Measurements from ENCODE around the gene TPM4. TPM values are rescaled to one million over a fixed set of nuclear protein-coding genes. Genes with fewer than 3 reads are reported as not detected.
A peak's percentile ranks its signal among the peaks of the same experiment; 100 is the strongest.
"Not testable (repeated sequence)": the region's sequence is repeated elsewhere in the genome, so short reads cannot be mapped to it uniquely, and the experiment has no call there.

TPM4 gene
- total RNA-seq, 1 experiment from 2014 or later = 1,104 TPM

DNA sequence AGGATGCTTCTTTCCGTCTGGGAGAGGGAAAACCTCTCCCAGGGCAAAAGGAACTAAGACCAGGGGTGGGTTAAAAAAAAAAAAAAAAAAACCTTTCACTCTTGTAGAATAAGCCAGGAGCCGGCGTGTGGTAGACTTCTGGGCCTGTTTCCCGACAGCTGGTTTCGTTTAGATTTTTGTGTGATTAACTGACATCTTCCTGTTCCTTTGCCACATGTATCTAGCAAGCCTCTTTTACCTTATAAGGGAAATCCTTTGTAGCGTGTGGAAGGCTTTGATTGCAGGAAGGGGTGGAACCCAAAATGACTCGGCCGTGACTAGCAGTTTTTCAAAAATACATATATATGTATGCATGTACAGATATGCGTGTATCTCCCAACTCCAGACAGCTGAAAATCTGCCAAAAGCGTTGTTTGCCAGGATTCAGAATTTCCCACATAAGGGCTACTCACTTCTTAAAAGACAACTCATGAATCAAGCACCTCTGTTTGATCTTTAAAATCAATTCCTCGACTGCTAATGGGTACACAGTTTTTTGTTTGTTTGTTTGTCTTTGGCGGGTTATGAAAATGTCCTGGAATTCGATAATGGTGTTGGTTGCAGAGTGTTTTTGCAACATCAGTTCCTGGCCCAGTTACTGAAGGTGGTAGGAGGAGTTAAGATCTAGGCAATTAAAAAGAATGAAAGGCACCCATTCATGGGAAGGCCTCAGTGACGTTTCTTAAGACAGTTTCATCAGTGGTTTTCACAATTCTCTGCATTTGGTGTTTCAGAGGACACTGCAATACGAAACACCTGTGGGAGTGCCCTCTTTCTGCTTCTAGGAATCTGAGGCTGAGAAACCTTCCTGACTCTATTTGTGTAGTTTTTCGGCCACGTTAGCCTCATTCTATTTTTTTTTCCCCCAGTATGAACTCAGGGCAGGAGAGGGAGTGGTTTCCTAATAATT is 2.7 kb downstream of the TPM4 start:
- Histone ChIP-seq H3K27me3 (no peaks in the 10 kb centered on the region), H3K36me3 (peaks cover 90% of the 10 kb centered on the region)
- DNase-seq = peak; percentile 97

DNA sequence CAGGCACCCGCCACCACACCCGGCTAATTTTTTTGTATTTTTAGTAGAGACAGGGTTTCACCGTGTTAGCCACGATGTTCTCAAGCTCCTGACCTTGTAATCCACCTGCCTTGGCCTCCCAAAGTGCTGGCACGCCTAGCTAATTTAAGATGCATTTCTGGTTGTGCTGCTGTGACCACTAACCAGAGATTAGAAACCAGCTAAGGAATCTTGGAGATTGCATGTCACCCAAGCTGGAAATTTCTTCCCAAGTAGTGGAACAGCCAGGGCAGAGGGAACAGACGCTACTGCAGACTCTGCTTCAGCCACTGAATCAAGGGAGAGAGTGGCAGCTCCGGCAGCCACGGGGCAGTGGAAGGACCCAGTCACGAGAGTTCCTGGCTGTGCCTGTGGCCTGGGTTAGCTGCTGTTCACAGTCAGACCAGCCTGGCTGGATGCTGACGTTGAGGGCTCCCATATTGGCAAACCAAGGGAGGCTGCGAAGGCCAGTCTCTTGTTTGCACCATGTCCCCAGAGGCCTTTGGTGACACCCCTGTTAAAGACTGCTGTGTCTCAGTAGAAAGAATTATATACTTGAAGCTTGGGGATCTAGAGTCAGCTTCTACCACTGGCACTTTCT is 7.9 kb downstream of the TPM4 start:
- no peaks in the 10 kb centered on the region for H3K9me3 ChIP-seq
- DNase-seq = no peak
- no peak overlapping the region for H3K4me3 ChIP-seq
- H3K36me3 ChIP-seq = peaks cover 99% of the 10 kb centered on the region
- no peaks in the 10 kb centered on the region for H3K27me3 ChIP-seq

More for the DNA sequence above, 2.7 kb downstream of the TPM4 start:
- Histone ChIP-seq H3K4me3 (peak overlapping the region; percentile 73), H3K9me3 (no peaks in the 10 kb centered on the region)

DNA sequence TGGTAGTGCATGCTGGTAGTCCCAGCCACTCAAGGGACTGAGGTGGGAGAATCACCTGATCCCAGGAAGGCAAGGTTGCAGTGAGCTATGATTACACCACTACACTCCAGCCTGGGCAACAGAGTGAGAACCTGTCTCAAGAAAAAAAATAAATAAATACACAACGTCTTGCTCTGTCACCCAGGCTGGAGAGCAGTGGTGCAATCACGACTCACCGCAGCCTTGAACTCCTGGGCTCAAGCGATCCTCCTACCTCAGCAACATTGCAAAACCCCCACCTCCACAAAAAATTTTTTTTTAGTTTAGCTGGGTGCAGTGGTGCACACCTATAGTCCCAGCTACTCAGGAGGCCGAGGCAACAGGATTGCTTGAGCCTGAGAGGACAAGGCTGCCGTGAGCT is 8.8 kb downstream of the TPM4 start:
- Histone ChIP-seq H3K4me3 (no peak overlapping the region), H3K36me3 (peaks cover 100% of the 10 kb centered on the region), H3K27me3 (no peaks in the 10 kb centered on the region), H3K9me3 (no peaks in the 10 kb centered on the region)
- peak; percentile 64 for DNase-seq

DNA sequence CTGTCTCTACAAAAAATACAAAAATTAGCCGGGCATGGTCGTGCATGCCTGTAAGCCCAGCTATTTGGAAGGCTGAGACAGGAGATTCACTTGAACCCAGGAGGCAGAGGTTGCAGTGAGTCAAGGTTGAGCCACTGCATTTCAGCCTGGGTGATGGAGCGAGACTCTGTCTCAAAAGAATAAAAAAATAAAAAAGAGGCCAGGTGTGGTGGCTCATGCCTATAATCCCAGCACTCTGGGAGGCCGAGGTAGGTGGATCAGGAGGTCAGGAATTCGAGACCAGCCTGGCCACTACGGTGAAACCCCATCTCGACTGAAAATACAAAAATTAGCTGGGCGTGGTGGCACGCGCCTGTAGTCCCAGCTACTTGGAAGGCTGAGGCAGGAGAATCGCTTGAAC is 11.1 kb downstream of the TPM4 start:
- not testable (repeated sequence) for DNase-seq, H3K9me3 ChIP-seq, H3K27me3 ChIP-seq, H3K4me3 ChIP-seq
- H3K36me3 ChIP-seq = peaks cover 100% of the 10 kb centered on the region

DNA sequence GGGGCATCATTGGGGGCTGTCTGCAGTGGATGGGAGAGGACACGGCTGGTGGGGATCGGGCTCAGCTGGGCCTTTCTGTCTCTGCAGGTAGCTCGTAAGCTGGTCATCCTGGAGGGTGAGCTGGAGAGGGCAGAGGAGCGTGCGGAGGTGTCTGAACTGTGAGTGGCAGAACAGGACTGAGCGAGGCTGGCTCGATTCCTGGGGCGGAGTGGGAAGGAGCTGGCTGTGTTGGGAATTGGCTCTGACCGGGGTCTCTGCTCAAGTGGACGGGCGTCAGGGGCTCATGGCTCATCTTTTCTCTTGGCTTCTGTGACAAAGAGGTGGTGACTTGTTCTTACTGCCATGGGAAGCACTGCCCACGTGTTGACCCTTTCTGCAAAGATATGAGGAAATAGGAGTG is 11.6 kb downstream of the TPM4 start:
- Histone ChIP-seq H3K4me3 (no peak overlapping the region), H3K9me3 (no peaks in the 10 kb centered on the region), H3K27me3 (no peaks in the 10 kb centered on the region), H3K36me3 (peaks cover 100% of the 10 kb centered on the region)
- DNase-seq = no peak

DNA sequence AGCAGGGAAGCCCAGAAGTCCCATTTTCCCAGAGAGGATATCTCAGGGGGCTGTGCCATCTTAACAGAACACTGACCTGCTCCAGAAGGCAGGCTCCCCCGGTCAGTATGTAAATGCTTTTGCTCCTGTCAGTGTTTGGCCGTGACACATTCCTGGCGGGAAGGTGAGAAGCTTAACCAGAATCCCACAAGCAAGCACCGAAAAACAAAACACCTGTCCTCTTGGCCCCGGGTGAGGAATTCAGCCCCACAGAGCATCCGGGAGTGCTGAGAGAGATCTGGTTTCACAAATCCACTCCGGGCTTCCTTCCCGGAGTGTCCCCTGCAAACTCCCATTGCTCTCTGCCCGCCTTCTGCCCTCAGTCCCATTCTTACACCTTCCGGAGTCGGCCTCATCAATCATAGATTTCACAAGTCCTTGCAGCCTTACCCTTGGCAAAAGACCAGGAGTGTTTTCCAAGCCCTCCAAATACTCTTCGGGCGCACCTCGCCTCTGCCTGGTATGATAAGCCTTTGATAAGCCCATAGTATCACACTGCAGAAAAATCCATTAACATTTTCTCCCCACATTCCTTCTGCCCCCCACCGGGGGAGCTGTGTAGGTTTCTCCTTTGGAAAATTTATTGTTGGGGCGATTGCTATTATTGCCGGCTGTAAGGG is 12.2 kb downstream of the TPM4 start:
- Histone ChIP-seq H3K9me3 (no peaks in the 10 kb centered on the region), H3K4me3 (no peak overlapping the region), H3K36me3 (peaks cover 100% of the 10 kb centered on the region), H3K27me3 (no peaks in the 10 kb centered on the region)
- no peak for DNase-seq

DNA sequence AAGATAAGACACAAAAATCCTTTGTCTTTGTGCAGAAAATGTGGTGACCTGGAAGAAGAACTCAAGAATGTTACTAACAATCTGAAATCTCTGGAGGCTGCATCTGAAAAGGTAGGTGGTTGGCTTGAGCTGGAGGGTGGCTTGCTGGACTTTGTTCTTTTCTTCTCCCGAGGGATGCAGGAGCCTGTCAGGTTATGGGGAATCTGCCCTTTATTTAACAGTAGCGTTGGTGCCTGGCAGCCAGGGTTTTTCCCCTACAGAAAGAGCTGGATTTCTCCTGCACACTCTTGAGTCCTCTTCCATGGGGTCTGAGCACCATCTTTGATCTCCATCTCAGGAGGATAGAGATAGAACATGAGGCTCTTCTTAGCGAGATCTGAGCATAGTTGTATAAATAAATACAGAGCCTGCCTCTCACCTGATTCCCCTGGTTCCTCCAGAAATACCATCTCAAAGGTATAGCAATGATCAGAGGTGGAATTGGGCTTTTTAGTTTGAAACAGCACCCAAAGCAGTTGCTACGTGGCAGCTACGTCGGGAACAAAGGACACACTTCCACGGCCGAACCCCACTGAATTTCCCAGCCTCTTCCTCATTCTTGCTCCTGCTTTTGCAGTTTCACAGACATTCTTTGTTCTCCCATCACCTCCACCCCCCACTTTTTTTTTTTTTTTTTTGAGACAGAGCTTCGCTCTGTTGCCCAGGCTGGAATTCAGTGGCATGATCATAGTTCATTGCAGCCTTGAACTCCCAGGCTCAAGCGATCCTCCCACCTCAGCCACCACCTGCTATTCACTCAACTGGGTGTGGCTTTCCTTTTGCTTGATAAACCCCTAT is 12.9 kb downstream of the TPM4 start:
- H3K9me3 ChIP-seq = no peaks in the 10 kb centered on the region
- no peaks in the 10 kb centered on the region for H3K27me3 ChIP-seq
- no peak for DNase-seq
- H3K4me3 ChIP-seq = no peak overlapping the region
- peaks cover 100% of the 10 kb centered on the region for H3K36me3 ChIP-seq

DNA sequence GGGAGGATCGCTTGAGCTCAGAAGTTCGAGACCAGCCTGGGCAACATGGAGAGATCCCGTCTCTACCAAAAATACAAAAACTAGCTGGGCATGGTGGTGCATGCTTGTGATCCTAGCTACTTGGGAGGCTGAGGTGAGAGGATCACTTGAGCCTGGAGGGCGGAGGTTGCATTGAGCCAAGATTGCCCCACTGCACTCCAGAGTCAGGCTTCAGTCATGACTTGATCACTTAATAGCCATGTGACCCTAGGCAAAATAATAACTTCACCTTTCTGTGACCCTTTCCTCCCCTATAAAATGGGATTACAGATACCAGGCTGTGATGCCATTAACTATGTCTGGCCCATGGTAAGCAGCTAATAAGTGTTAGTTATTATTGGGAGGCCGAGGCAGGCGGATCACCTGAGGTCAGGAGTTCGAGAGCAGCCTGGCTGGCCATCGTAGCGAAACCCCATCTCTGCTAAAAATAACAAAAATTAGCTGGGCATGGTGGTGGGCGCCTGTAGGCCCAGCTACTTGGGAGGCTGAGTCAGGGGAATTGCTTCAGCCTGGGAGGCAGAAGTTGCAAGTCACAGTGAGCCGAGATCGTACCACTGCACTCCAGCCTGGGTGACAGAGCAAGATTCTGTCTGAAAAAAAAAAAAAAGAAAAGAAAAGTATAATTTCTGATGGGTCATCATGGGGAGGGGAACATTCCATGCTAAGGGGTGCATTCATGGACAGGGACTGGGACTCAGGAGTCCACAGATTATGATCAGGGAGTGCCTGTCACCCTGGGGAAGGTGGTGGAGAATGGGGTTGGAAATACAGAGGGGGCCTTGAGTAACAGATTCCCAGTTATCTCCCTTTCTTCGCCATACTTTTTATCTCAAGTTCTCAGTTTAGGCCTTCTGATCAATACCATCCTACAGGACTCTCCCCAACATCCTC is 15.5 kb downstream of the TPM4 start:
- H3K4me3 ChIP-seq = no peak overlapping the region
- no peaks in the 10 kb centered on the region for H3K9me3 ChIP-seq
- peaks cover 100% of the 10 kb centered on the region for H3K36me3 ChIP-seq
- DNase-seq = no peak
- no peaks in the 10 kb centered on the region for H3K27me3 ChIP-seq

DNA sequence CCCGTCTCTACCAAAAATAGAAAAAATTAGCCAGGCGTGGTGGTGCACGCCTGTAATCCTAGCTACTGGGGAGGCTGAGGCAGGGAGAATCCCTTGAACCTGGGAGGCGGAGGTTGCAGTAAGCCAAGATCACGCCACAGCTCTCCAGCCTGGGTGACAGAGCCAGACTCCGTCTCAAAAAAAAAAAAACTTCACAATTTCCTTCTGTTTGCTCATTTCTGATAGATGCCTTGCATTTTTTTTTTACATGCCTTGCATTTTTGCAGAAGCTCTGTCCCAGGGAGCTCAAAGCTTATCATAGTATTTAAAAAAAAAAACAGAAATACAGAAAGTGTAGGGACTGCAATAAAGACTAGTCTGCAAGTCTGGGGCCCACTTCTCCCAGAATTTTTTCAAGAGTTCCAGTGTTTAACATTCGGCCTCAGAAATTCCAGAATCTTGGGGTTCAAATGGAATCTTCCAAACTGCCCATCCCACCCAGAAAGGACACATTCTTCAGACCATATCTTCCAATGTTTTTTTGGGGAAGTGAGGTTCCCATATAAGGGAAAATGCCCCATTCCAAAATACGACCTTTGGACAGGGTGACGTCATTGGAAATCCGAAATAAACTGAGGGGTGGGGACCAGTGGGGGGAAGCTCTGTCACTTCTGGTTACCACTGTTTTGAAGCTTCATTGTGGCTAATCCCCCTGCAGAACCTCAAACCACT is 18.2 kb downstream of the TPM4 start:
- no peaks in the 10 kb centered on the region for H3K27me3 ChIP-seq
- DNase-seq = no peak
- H3K4me3 ChIP-seq = no peak overlapping the region
- no peaks in the 10 kb centered on the region for H3K9me3 ChIP-seq
- H3K36me3 ChIP-seq = peaks cover 100% of the 10 kb centered on the region

DNA sequence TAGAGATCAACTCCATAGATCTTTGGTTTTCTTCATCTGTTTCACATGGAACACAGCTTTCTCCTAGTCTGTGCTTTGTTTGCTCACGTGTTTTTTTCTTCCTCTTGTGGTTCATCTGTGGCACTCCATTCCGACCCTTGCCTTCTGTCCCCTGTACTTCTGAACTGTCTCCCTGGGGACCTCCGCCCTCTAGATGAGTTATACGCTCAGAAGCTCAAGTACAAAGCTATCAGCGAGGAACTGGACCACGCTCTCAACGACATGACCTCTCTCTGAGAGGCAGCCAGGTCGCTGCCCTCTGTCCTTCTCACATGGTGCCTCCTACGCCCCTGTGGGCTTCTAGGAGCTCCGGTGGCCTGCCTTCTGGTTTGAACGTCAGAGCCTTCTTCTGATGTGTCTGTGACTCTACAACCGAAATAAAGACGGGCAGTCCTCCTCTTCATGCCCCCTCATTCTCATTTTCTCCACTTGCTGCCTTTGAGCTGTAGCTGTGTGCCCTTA is 18.8 kb downstream of the TPM4 start:
- DNase-seq = no peak
- Histone ChIP-seq H3K4me3 (no peak overlapping the region), H3K36me3 (peaks cover 100% of the 10 kb centered on the region), H3K27me3 (no peaks in the 10 kb centered on the region), H3K9me3 (no peaks in the 10 kb centered on the region)

DNA sequence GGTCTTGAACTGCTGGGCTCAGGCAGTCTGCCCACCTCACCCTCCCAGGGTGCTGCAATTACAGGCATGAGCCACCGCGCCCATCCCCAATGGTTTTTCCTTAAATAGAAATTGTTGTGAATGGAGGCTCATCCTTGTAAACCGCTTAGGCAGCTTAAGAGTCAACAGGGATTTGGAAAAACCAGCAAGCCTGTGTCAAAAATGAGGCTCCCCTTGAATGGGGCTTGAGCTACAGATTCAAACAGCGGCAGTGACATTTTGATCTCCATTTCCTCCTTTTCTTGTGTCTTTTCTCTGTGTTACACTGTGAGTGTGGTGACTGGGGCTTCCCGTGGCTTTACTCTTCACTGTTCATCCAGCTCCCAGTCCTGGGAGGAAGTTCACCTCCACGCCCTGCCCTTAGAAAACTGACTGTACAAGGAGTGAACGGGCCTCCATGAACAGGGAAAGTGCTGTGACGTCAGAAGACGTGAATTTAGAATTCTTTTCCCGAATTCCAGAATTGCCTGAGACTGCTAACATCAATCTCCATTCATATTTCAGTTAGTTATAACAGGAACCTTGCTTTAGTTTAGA is 20.1 kb downstream of the TPM4 start:
- DNase-seq = no peak
- H3K9me3 ChIP-seq = no peaks in the 10 kb centered on the region

DNA sequence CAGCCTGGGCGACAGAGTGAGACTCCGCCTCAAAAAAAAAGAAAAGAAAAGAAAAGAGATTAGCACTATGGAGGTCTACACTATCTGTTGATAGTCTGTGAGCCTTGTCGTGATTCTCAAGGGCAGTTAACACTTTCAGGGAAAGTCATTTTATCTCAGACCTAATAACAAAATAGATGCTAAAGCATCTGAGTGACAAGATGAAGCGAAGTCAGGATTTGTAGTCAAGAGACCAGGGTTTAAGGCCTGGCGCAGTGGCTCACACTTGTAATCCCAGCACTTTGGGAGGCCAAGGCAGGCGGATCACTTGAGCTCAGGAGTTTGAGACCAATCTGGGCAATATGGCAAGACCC is 22.1 kb downstream of the TPM4 start:
- Histone ChIP-seq H3K4me3 (no peak overlapping the region), H3K27me3 (no peaks in the 10 kb centered on the region), H3K9me3 (no peaks in the 10 kb centered on the region), H3K36me3 (peaks cover 100% of the 10 kb centered on the region)
- DNase-seq = no peak

More for the DNA sequence above, 20.1 kb downstream of the TPM4 start:
- Histone ChIP-seq H3K27me3 (no peaks in the 10 kb centered on the region), H3K36me3 (peaks cover 100% of the 10 kb centered on the region), H3K4me3 (no peak overlapping the region)

DNA sequence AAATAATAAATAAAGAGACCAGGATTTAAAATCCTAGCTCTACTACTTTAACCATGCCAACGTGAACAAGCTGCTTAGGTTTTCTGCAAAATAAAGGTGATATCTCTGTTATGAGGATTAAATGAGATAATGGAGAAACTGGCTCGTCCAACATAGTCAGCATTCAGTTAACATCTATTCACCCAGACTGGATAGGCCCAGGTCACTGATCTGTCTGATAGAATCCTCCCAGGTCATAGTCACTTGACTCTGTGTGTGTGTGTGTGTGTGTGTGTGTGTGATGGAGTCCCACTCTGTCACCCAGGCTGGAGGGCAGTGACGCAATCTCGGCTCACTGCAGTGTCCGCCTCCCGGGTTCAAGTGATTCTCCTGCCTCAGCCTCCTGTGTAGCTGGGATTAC is 22.5 kb downstream of the TPM4 start:
- H3K4me3 ChIP-seq = no peak overlapping the region
- no peaks in the 10 kb centered on the region for H3K9me3 ChIP-seq
- no peak for DNase-seq
- no peaks in the 10 kb centered on the region for H3K27me3 ChIP-seq
- peaks cover 99% of the 10 kb centered on the region for H3K36me3 ChIP-seq

DNA sequence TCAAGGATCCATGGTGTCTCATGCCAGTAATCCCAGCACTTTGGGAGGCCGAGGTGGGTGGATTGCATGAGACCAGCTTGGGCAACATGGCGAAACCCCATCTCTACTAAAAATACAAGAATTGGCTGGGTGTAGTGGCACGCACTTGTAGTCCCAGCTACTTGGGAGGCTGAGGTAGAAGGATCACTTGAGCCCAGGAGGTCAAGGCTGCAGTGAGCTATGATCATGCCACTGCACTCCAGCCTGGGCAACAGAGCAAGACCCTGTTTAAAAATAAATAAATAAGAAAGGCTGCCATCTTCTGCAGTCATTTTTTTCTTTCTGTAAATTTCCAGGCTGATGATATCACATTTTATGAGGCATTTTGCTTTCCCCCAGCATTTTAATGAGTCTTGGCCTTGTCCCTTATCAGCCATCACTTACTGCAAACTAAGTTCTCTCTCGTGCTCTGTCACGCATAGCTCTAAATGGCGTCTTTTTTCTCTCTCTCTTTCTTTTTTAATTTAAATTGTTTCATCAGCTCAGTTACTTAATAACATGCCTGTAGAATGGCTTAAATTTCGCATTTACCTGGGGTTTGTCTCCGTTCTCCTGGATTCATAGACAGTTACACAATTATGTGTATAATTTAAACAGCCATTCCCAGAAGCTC is 23.1 kb downstream of the TPM4 start:
- H3K9me3 ChIP-seq, DNase-seq, H3K4me3 ChIP-seq, H3K27me3 ChIP-seq: not testable (repeated sequence)
- H3K36me3 ChIP-seq = peaks cover 93% of the 10 kb centered on the region

Measured in MG63 (cell line).